GM08714 (cell line): ENCODE results near the gene STK32B.

Experiments
- H3K4me3 ChIP-seq: fragments of 200-500 bp; sonication (Bioruptor generic); 2 replicates; pipeline ENCODE4 v1.5.1; 2014; ENCODE audit warnings: mild to moderate bottlenecking, low read length, inconsistent platforms
- ZNF274 ChIP-seq: IDR thresholded peaks from 2 replicates; pipeline ENCODE4 v1.6.1; 2012; ENCODE audit warnings: mild to moderate bottlenecking, low read depth, low read length

Gene STK32B

DNA sequence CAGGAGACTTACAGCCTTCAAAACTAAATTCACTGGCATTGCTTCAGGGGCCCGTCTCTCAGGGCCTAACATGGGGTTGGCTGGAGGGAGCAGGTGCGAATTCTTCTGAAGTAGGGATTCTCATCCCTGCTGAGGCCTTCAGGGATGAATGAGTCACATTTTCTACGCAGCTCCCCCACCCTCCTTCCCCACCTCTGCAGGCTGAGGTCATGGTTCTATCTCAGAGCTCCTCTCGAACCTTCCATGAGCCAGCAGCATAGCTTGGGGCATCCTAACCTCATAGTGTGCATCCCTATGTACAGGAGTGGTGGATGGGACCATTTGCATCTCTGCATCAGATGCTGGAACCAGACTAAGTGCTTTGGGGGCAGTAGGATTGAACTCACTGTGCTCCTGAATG is 347.8 kb downstream of the STK32B start:
- no peak for TF ChIP-seq ZNF274

GRCh38 chr4:5399790-5400421 is 348.6 kb downstream of the STK32B start:
- no peak for TF ChIP-seq ZNF274

More for the DNA sequence above, 347.8 kb downstream of the STK32B start:
- H3K4me3 ChIP-seq, result no peak overlapping the region

DNA sequence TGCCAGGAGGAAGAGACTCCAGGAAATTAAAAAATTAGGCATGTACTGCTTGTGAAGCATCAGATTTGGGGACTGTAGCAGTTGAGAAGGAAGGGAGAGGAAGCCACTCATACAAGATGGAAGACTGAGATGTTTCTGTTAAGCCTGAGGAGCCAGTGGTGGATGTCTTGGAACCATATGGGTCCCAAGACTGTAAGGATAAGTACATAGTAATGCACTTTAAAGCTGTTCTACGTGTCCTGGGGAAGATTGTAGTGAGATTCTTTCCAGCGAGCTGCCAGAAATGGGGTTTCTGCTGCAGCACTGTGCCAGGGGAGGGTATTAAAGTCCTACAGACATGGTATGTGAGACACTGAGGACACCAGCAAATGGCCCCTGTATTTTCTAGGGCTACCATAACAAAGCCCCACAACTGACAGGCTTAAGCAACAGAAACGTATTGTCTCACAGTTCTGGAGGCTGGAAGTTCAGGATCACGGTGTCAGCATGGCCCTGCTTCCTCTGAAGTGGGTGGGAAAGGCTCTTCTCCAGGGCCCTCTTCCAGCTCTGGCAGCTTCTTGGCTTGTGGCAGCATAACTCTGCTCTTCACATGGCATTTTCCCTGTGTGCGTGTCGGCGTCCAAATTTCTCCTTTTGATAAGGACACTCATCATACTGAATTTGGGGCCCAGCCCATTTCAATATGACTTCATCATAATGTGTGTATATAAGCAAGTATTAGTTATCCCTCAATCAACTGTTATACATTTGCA is 352.6 kb downstream of the STK32B start:
- H3K4me3 ChIP-seq, result no peak overlapping the region
- no peak for TF ChIP-seq ZNF274

More at GRCh38 chr4:5399790-5400421, 348.6 kb downstream of the STK32B start:
- H3K4me3 ChIP-seq, result no peak overlapping the region

- TF ChIP-seq ZNF274, result no peak
- H3K4me3 ChIP-seq, result no peak overlapping the region
Observed at GRCh38 chr4:5409237-5409636, 358.0 kb downstream of the STK32B start.

- H3K4me3 ChIP-seq, result no peak overlapping the region
- no peak for TF ChIP-seq ZNF274
Observed at GRCh38 chr4:5409972-5410618, 358.8 kb downstream of the STK32B start.

GRCh38 chr4:5412296-5412695 is 361.0 kb downstream of the STK32B start:
- no peak for TF ChIP-seq ZNF274
- H3K4me3 ChIP-seq, result no peak overlapping the region

- no peak for TF ChIP-seq ZNF274
- no peak overlapping the region for H3K4me3 ChIP-seq
Observed at GRCh38 chr4:5412751-5413150, 361.5 kb downstream of the STK32B start.

- no peak overlapping the region for H3K4me3 ChIP-seq
- TF ChIP-seq ZNF274, result no peak
Observed at GRCh38 chr4:5416637-5417036, 365.4 kb downstream of the STK32B start.

- TF ChIP-seq ZNF274, result no peak
- H3K4me3 ChIP-seq, result no peak overlapping the region
Observed at GRCh38 chr4:5420266-5420665, 369.0 kb downstream of the STK32B start.

DNA sequence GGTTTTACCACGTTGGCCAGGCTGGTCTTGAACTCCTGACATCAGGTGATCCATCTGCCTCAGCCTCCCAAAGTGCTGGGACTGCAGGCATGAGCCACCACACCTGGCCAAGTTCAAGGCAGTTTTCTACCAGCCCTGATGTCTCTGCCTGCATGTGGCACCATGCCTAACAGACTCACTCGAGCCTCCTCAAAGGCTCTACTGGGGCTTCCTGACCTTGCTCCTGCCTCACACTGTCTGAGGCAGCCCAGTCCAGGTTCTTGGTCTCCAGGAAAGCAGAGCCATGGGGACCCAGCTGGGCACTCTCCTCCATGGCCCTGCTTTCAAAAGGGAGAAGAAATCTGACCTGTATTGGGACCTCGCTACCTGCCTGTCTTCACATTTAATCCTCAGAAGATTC is 370.1 kb downstream of the STK32B start:
- no peak for TF ChIP-seq ZNF274
- H3K4me3 ChIP-seq, result no peak overlapping the region

DNA sequence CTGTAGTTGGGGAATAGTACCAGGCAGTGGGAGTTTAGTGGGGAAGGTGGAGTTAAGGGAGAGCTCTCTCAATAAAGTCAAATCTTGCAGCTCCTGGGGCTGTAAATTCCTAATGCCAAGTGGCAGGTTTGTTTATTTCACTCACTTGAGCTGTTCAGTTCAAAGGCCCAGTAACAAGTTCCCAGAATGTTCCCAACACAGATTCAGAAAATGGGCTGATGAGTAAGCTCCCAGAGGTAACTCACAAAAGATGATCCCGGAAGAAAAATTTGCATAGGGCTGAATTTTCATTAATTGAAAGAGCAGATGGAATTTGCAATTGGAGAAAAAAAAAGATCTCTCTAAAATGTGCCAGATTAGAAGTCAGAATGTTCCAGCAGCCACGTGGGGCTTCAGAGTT is 370.9 kb downstream of the STK32B start:
- H3K4me3 ChIP-seq, result no peak overlapping the region
- no peak for TF ChIP-seq ZNF274

DNA sequence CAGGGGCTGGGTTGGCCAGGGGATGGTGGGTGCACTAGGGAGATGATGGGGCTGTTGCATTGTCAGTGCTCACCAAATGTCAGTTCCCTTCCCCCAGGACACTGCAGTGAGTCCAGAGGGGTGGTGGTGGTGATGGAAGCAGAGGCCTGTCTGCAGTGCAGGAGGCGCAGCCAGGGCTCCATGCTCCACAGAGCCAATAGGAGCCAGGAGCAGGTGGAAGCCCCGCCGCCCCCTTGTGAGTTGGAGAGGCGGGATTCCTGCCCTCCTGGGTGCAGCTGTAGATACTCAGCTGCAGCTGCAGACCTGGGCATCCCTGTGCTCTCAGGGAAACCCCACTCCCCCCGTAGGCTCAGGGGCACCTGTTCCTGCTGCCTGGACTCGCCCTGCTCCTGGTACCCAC is 372.4 kb downstream of the STK32B start:
- no peak overlapping the region for H3K4me3 ChIP-seq
- no peak for TF ChIP-seq ZNF274

DNA sequence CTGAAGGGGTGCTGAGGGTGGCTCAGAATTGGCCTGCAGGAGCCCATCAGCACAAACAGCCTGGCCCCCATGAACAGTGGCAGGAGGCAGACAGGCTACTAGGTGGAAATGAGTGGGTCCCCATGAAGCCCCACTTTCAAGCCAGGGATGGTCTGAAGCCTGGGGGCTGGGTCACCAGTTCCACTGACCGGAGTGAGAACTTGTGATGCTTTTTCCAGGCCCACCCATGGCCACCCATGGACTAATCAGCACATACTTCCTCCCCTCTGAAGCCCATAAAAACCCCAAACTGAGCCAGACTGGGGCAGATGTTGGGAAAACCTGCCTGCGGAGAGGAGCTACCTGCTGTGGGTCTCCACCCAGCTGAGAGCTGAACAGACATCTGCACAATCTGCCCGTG is 372.9 kb downstream of the STK32B start:
- H3K4me3 ChIP-seq, result no peak overlapping the region
- TF ChIP-seq ZNF274, result no peak

GRCh38 chr4:5424901-5425300 is 373.6 kb downstream of the STK32B start:
- no peak overlapping the region for H3K4me3 ChIP-seq
- no peak for TF ChIP-seq ZNF274

GRCh38 chr4:5429747-5430146 is 378.5 kb downstream of the STK32B start:
- TF ChIP-seq ZNF274, result no peak

More at GRCh38 chr4:5429747-5430146, 378.5 kb downstream of the STK32B start:
- no peak overlapping the region for H3K4me3 ChIP-seq
